ENCODE data around the gene ASPA. TPM values are rescaled to one million over a fixed set of nuclear protein-coding genes. Genes with fewer than 3 reads are reported as not detected.
"Not testable (repeated sequence)": the region's sequence is repeated elsewhere in the genome, so short reads cannot be mapped to it uniquely, and the experiment has no call there.

Gene ASPA
- total RNA-seq, 1 donor from 2014 or later = 0.51 TPM

DNA sequence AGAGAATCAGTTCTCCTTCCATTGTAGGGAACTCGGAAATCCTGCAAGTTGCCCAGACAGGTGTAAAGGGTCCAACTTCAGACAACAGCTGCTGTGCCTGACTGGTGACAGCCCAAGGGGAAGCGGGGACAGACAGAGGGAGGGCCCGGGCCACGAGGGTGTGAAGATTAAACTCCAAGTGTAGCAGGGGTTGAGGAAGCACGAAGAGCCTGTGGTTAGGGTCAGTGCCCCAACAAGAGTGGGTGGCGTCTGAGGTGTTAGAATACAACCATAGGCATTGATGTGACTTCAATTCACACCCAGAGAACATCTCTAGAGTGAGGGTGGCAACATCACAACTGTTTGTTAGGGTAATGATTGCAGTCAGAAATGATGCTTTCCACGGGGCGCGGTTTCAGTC lies 39.1 kb downstream of the ASPA start:
- H3K4me3 Mint-ChIP-seq = no peak overlapping the region
- H3K27ac Mint-ChIP-seq = no peak overlapping the region
- H3K4me1 Mint-ChIP-seq (ENCODE audit: unreplicated experiment) = peaks cover 14% of the 10 kb centered on the region
- no peaks in the 10 kb centered on the region for H3K36me3 Mint-ChIP-seq
- TF ChIP-seq, protein P1, sequence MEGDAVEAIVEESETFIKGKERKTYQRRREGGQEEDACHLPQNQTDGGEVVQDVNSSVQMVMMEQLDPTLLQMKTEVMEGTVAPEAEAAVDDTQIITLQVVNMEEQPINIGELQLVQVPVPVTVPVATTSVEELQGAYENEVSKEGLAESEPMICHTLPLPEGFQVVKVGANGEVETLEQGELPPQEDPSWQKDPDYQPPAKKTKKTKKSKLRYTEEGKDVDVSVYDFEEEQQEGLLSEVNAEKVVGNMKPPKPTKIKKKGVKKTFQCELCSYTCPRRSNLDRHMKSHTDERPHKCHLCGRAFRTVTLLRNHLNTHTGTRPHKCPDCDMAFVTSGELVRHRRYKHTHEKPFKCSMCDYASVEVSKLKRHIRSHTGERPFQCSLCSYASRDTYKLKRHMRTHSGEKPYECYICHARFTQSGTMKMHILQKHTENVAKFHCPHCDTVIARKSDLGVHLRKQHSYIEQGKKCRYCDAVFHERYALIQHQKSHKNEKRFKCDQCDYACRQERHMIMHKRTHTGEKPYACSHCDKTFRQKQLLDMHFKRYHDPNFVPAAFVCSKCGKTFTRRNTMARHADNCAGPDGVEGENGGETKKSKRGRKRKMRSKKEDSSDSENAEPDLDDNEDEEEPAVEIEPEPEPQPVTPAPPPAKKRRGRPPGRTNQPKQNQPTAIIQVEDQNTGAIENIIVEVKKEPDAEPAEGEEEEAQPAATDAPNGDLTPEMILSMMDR (conservative IDR thresholded peaks at IDR 0.05) = no peak
- no peaks in the 10 kb centered on the region for H3K9me3 Mint-ChIP-seq
- no peak for DNase-seq (ENCODE audit: extremely low spot score, unreplicated experiment)
- H3K27me3 Mint-ChIP-seq = no peaks in the 10 kb centered on the region

DNA sequence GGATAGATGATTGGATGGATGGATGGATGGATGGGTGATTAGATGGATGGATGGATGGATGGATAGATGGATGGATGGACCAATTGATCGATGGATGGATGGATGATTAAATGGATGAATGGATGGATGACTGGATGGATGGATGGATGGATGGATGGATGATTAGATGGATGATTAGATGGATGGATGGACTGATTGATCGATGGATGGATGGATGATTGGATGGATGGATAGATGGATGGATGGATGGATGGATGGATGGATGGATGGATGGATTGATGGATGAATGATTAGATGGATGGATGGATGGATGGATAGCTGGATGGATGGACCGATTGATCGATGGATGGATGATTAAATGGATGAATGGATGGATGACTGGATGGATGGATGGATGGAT lies 43.7 kb downstream of the ASPA start:
- not testable (repeated sequence) for H3K27me3 Mint-ChIP-seq; H3K4me1 Mint-ChIP-seq (ENCODE audit: unreplicated experiment); H3K4me3 Mint-ChIP-seq; H3K36me3 Mint-ChIP-seq; H3K9me3 Mint-ChIP-seq; DNase-seq (ENCODE audit: extremely low spot score, unreplicated experiment); H3K27ac Mint-ChIP-seq

DNA sequence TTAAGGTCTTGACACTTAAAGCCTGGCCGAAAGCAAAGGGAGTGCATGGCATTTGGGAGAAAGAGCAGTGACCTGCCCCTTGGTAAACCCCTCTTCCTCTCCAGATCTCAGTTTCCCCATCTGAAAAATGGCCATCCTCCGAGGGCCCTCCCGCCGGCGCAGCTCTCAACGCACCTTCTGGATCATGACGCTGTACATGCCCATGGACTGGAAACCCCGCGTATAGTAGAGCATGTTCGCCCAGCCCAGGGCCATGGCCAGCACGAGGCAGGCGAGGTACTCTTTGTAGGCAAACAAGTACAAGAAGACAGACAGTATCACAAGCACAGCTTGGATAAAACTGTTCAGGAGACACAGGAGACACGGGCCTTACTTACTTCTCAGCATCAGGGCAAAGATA lies 48.2 kb downstream of the ASPA start:
- Mint-ChIP-seq H3K9me3 (no peaks in the 10 kb centered on the region), H3K27ac (no peak overlapping the region), H3K36me3 (no peaks in the 10 kb centered on the region), H3K4me1 (ENCODE audit: unreplicated experiment) (peaks cover 4% of the 10 kb centered on the region), H3K27me3 (no peaks in the 10 kb centered on the region), H3K4me3 (no peak overlapping the region)
- DNase-seq (ENCODE audit: extremely low spot score, unreplicated experiment) = no peak
- TF ChIP-seq, protein P1 (conservative IDR thresholded peaks at IDR 0.05) = no peak

DNA sequence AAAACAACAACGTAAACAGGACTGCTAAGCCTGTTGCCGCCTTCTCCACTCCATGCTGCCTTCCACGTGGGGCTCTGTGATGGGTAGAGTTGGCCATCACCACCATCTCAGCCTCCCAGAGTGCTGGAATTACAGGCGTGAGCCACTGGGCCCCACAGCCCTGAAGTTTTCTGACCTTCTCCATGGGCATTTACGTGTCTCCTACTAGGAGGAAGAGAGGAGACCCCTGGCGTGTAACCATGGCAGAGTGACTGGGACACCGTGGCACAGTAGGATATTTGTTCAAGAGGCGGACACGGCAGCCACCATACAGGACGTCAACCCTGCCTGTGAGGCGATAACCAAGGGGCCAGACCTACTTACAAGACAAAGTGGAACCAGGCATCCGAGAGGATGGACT lies 50.7 kb downstream of the ASPA start:
- peaks cover 4% of the 10 kb centered on the region for H3K4me1 Mint-ChIP-seq (ENCODE audit: unreplicated experiment)
- TF ChIP-seq, protein P1 (conservative IDR thresholded peaks at IDR 0.05) = no peak
- H3K4me3 Mint-ChIP-seq = no peak overlapping the region
- H3K27me3 Mint-ChIP-seq = no peaks in the 10 kb centered on the region
- no peak overlapping the region for H3K27ac Mint-ChIP-seq
- no peaks in the 10 kb centered on the region for H3K36me3 Mint-ChIP-seq
- DNase-seq (ENCODE audit: extremely low spot score, unreplicated experiment) = no peak
- H3K9me3 Mint-ChIP-seq = no peaks in the 10 kb centered on the region

DNA sequence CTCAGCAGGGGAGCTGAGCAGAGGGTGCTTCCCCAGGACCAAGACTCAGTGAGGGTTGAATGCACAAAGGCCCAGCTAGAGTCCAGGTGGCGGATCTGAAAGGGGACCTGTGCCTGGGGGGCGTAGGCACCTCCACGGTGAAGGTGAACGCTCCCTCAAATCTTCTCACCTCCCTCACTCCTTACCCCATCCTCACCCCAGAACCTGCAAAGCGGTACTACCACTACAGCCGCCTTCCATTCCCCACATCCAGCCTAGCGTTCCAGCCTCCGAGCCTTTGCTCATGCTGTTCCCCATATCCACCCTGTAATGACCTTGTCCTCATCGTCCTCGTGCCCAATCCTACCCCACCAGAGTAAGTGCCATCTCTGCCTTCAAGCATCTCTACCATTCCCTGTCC lies 51.2 kb downstream of the ASPA start:
- TF ChIP-seq, protein P1 (conservative IDR thresholded peaks at IDR 0.05) = no peak
- no peak overlapping the region for H3K27ac Mint-ChIP-seq
- H3K4me1 Mint-ChIP-seq (ENCODE audit: unreplicated experiment) = peaks cover 4% of the 10 kb centered on the region
- H3K9me3 Mint-ChIP-seq = no peaks in the 10 kb centered on the region
- no peak overlapping the region for H3K4me3 Mint-ChIP-seq
- H3K27me3 Mint-ChIP-seq = no peaks in the 10 kb centered on the region
- no peak for DNase-seq (ENCODE audit: extremely low spot score, unreplicated experiment)
- no peaks in the 10 kb centered on the region for H3K36me3 Mint-ChIP-seq

DNA sequence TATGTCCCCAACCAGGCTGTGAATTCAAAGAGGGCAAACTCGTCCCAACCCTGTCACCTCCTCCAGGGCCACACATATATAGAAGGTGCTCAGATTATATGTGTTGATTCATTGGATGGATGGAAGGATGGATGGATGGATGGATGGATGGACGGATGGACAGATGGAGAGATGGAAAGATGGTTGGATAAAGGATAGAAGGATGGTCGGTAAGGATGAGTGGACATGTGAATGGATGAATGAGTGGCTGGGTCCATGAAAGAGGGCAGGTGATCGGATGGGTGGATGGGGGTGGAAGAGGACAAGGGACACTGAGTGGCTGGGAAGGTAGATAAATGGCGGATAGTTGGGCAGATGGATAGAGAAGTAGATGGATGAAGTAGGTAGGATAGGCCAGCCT lies 51.7 kb downstream of the ASPA start:
- TF ChIP-seq, protein P1 (conservative IDR thresholded peaks at IDR 0.05) = no peak
- H3K27me3 Mint-ChIP-seq = no peaks in the 10 kb centered on the region
- H3K36me3 Mint-ChIP-seq = no peaks in the 10 kb centered on the region
- H3K27ac Mint-ChIP-seq = no peak overlapping the region
- H3K4me3 Mint-ChIP-seq = no peak overlapping the region
- H3K4me1 Mint-ChIP-seq (ENCODE audit: unreplicated experiment) = peaks cover 4% of the 10 kb centered on the region
- no peaks in the 10 kb centered on the region for H3K9me3 Mint-ChIP-seq
- no peak for DNase-seq (ENCODE audit: extremely low spot score, unreplicated experiment)
